Liver (tissue), 9 donors: Measurements from ENCODE around the gene TLL2. TPM values are rescaled to one million over a fixed set of nuclear protein-coding genes. Genes with fewer than 3 reads are reported as not detected.

Experiments used
- DNase-seq: peaks from one replicate; pipeline ENCODE4 v3.0.0-alpha.2; 2017; ENCODE audit warnings: low spot score
- H3K27ac ChIP-seq, 2 donors: one replicate each; pipeline ENCODE4 v1.7.0; 2013; ENCODE audit warnings: inconsistent platforms in 2 of 2, low read length in 2 of 2, control low read depth in 1 of 2, low read depth in 1 of 2, mild to moderate bottlenecking in 1 of 2
- H3K27me3 ChIP-seq, 4 donors: one replicate each; pipeline versions ENCODE4 v1.6.1 to v1.7.0; 2013; ENCODE audit warnings: low read length in 3 of 4, inconsistent platforms in 1 of 4, mild to moderate bottlenecking in 1 of 4, moderate library complexity in 1 of 4; ENCODE audit not compliant: control insufficient read depth in 4 of 4, insufficient read depth in 4 of 4
- H3K36me3 ChIP-seq, 4 donors: one replicate each; pipeline versions ENCODE4 v1.6.1 to v1.7.0; 2013; ENCODE audit warnings: low read length in 3 of 4, mild to moderate bottlenecking in 3 of 4, low read depth in 1 of 4, moderate library complexity in 1 of 4; ENCODE audit not compliant: control insufficient read depth in 4 of 4, insufficient read depth in 3 of 4
- H3K4me1 ChIP-seq, 4 donors: one replicate each; pipeline versions ENCODE4 v1.6.1 to v1.7.0; 2013; ENCODE audit warnings: low read length in 3 of 4, mild to moderate bottlenecking in 3 of 4, moderate library complexity in 1 of 4; ENCODE audit not compliant: control insufficient read depth in 4 of 4, insufficient read depth in 4 of 4
- H3K4me3 ChIP-seq, 3 donors: one replicate each; pipeline versions ENCODE4 v1.6.1 to v1.7.0; 2013; ENCODE audit warnings: low read length in 3 of 3, control low read depth in 1 of 3, low read depth in 1 of 3, mild to moderate bottlenecking in 1 of 3
- H3K9ac ChIP-seq, 2 donors: one replicate each; pipeline ENCODE4 v1.7.0; 2013; ENCODE audit warnings: low read length in 2 of 2, mild to moderate bottlenecking in 2 of 2, moderate library complexity in 2 of 2, control low read depth in 1 of 2, low read depth in 1 of 2
- H3K9me3 ChIP-seq, 4 donors: one replicate each; pipeline versions ENCODE4 v1.6.1 to v1.7.0; 2013; ENCODE audit warnings: low read length in 3 of 4; ENCODE audit not compliant: control insufficient read depth in 4 of 4
- CTCF ChIP-seq: fragments of 150-350 bp; IDR thresholded peaks from 2 replicates; pipeline ENCODE4 v1.5.1; 2017; ENCODE audit warnings: improper control_type of control experiment, low read depth, low read length; ENCODE audit not compliant: missing input control
- EGR1 ChIP-seq, 2 donors: IDR thresholded peaks; 2 replicates each; pipeline ENCODE4 v1.6.1; 2016 to 2018; ENCODE audit warnings: antibody characterized with exemption in 2 of 2, low read depth in 2 of 2
- FOXA1 ChIP-seq: IDR thresholded peaks from 2 replicates; pipeline ENCODE4 v1.6.1; 2016; ENCODE audit warnings: antibody characterized with exemption
- FOXA2 ChIP-seq: IDR thresholded peaks from 2 replicates; pipeline ENCODE4 v1.6.1; 2016; ENCODE audit warnings: antibody characterized with exemption
- GABPA ChIP-seq, 2 donors: IDR thresholded peaks in 1 of 2; conservative IDR thresholded peaks in 1 of 2; 2 replicates each; pipeline ENCODE4 v1.6.1; 2016; ENCODE audit warnings: antibody characterized with exemption in 2 of 2, mild to moderate bottlenecking in 1 of 2, moderate library complexity in 1 of 2
- HNF4A ChIP-seq, 2 donors: conservative IDR thresholded peaks; 2 replicates each; pipeline ENCODE4 v1.6.1; 2016; ENCODE audit warnings: antibody characterized with exemption in 2 of 2, mild to moderate bottlenecking in 2 of 2
- JUND ChIP-seq, 2 donors: IDR thresholded peaks; 2 replicates each; pipeline ENCODE4 v1.6.1; 2016; ENCODE audit warnings: antibody characterized with exemption in 2 of 2
- NR2F2 ChIP-seq: IDR thresholded peaks from 2 replicates; pipeline ENCODE4 v1.6.1; 2016; ENCODE audit warnings: antibody characterized with exemption
- RAD21 ChIP-seq, 2 donors: IDR thresholded peaks; 2 replicates each; pipeline ENCODE4 v1.6.1; 2016; ENCODE audit warnings: antibody characterized with exemption in 2 of 2, mild to moderate bottlenecking in 2 of 2
- REST ChIP-seq: IDR thresholded peaks from 2 replicates; pipeline ENCODE4 v1.6.1; 2016; ENCODE audit warnings: antibody characterized with exemption, mild to moderate bottlenecking
- RXRA ChIP-seq, 2 donors: IDR thresholded peaks; 2 replicates each; pipeline ENCODE4 v1.6.1; 2017 to 2018; ENCODE audit warnings: antibody characterized with exemption in 2 of 2, mild to moderate bottlenecking in 1 of 2
- SP1 ChIP-seq: IDR thresholded peaks from 2 replicates; pipeline ENCODE4 v1.6.1; 2018; ENCODE audit warnings: antibody characterized with exemption, mild to moderate bottlenecking
- TAF1 ChIP-seq: conservative IDR thresholded peaks from 2 replicates; pipeline ENCODE4 v1.6.1; 2016; ENCODE audit warnings: antibody characterized with exemption, mild to moderate bottlenecking
- YY1 ChIP-seq: IDR thresholded peaks from 2 replicates; pipeline ENCODE4 v1.6.1; 2016; ENCODE audit warnings: antibody characterized with exemption, mild to moderate bottlenecking
- ZBTB33 ChIP-seq: IDR thresholded peaks from 2 replicates; pipeline ENCODE4 v1.6.1; 2016; ENCODE audit warnings: antibody characterized with exemption
- WGBS: extraction: QIAGEN DNeasy Blood & Tissue Kit; methylation state at CpG from one replicate; pipeline ENCODE4 v1.1.7; 2013; 5-methylcytosine and 5-hydroxymethylcytosine counted together
- polyA plus RNA-seq, 2 donors: library from polyadenylated mRNA; stranded (reverse) in 1 of 2; unstranded in 1 of 2; fragments of 200-250 nt in 1 of 2; fragments of >200 nt in 1 of 2; fragmentation: Nextera tagmentation in 1 of 2; extraction: Ambion mirVana in 1 of 2; gene quantifications; one replicate each; pipeline versions ENCODE4 v1.2.1 to v1.2.3, GENCODE V29; 2013 to 2015
- total RNA-seq, 2 donors: library from RNA; depleted of rRNA; stranded (reverse); fragments of >200 nt; gene quantifications; one replicate each; pipeline ENCODE4 v1.2.3, GENCODE V29; 2014
- TF ChIP-seq, protein P1 (sequence below): IDR thresholded peaks from 2 replicates; pipeline ENCODE4 v1.6.1; 2016; ENCODE audit warnings: antibody characterized with exemption
- donor health status: healthy.
- donor health status: healthy.
- donor health status: healthy.
- donor health status: healthy.
- donor health status: healthy.

The TLL2 gene
- total and polyA plus RNA-seq, 4 donors, result 0.06 to 0.19 (median 0.08) TPM; not detected in 1

- Histone ChIP-seq H3K4me1 (no peaks in the 10 kb centered on the region), H3K36me3 (no peaks in the 10 kb centered on the region), H3K27ac (no peak overlapping the region), H3K27me3 (peaks cover 0 to 13% (median 1%) of the 10 kb centered on the region in 4 donors), H3K4me3 (no peak overlapping the region), H3K9ac (no peak overlapping the region), H3K9me3 (no peaks in the 10 kb centered on the region)
- TF ChIP-seq HNF4A (conservative IDR thresholded peaks at IDR 0.05), result no peak
- no peak for TF ChIP-seq RXRA (IDR thresholded peaks at IDR 0.05)
- no peak for TF ChIP-seq JUND (IDR thresholded peaks at IDR 0.05)
- TF ChIP-seq, protein P1, sequence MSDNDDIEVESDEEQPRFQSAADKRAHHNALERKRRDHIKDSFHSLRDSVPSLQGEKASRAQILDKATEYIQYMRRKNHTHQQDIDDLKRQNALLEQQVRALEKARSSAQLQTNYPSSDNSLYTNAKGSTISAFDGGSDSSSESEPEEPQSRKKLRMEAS, result no peak
- WGBS, result 74% methylated on average over 13 of the region's 13 CpGs
- DNase-seq, result no peak
These were observed 100.5 kb downstream of the TLL2 start for GRCh38 chr10:96413151-96413787.

DNA sequence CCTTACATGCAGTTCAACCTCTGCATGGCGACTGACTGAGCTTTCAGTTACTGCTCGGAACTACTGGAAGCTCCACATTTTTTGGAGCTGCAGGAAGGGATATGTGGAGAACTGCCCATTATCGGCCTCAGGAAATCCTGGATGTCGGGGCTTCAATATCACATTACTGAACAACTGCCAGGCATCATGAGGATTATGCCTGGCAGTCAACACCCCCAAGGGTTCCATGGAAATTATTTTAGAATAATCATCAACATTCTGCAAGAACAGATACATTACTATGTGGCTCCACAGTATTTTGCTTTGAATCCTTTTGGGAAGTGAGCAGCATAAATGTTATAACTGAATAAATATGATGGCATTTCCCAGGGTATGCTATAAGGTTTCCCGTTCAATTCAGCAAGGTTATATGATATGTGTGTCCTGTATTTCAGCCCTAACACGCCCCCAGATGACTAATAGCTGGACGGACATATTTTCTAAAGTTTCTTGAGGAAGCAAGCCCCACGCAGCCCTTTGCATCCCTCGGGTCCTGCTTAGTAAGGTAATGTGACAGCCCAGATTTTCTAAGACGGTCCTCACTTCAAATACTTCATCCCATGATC, 101.9 kb downstream of the TLL2 start:
- Histone ChIP-seq H3K4me1 (no peaks in the 10 kb centered on the region), H3K27ac (no peak overlapping the region), H3K36me3 (no peaks in the 10 kb centered on the region), H3K27me3 (peaks cover 0 to 13% (median 1%) of the 10 kb centered on the region in 4 donors), H3K9me3 (no peaks in the 10 kb centered on the region), H3K9ac (no peak overlapping the region), H3K4me3 (no peak overlapping the region)
- WGBS, result 65% methylated on average over 10 of the region's 10 CpGs
- no peak for TF ChIP-seq FOXA2
- TF ChIP-seq YY1, result no peak
- TF ChIP-seq ZBTB33, result no peak
- no peak for TF ChIP-seq REST
- TF ChIP-seq, protein P1, result no peak
- no peak for DNase-seq

GRCh38 chr10:96410296-96410695, 103.4 kb downstream of the TLL2 start:
- no peaks in the 10 kb centered on the region for H3K9me3 ChIP-seq
- WGBS, result 85% methylated on average over 11 of the region's 11 CpGs
- no peak overlapping the region for H3K9ac ChIP-seq
- H3K4me1 ChIP-seq, result no peaks in the 10 kb centered on the region
- H3K36me3 ChIP-seq, result no peaks in the 10 kb centered on the region
- no peak overlapping the region for H3K27ac ChIP-seq
- no peak for TF ChIP-seq TAF1
- no peak for TF ChIP-seq NR2F2
- TF ChIP-seq, protein P1, result no peak
- no peak for TF ChIP-seq GABPA (IDR thresholded peaks at IDR 0.05 in 1 of 2, conservative IDR thresholded peaks at IDR 0.05 in 1 of 2)
- no peak for TF ChIP-seq CTCF
- no peak for TF ChIP-seq EGR1 (IDR thresholded peaks at IDR 0.05; ENCODE audit: low read depth in 2 of 2)
- TF ChIP-seq JUND (IDR thresholded peaks at IDR 0.05), result no peak
- TF ChIP-seq FOXA1, result no peak
- no peak for TF ChIP-seq RAD21 (IDR thresholded peaks at IDR 0.05)
- no peak for TF ChIP-seq HNF4A (conservative IDR thresholded peaks at IDR 0.05)
- no peak for TF ChIP-seq FOXA2
- no peak for TF ChIP-seq SP1
- H3K27me3 ChIP-seq, result peaks cover 0 to 13% (median 1%) of the 10 kb centered on the region in 4 donors
- DNase-seq, result no peak
- H3K4me3 ChIP-seq, result no peak overlapping the region
